Activated CD4-positive, alpha-beta T cell treated with anti-CD3 and anti-CD28 coated beads, Interleukin-2, amount 50 U/mL, for 48 hours (primary cell): ENCODE data around the gene FAF1.

Experiments
- DNase-seq, 2 experiments: peaks; one replicate each; pipeline ENCODE4 v3.0.0-alpha.2; 2020

FAF1 gene

GRCh38 chr1:50471967-50472366 lies 488.1 kb downstream of the FAF1 start:
- no peak for DNase-seq

DNA sequence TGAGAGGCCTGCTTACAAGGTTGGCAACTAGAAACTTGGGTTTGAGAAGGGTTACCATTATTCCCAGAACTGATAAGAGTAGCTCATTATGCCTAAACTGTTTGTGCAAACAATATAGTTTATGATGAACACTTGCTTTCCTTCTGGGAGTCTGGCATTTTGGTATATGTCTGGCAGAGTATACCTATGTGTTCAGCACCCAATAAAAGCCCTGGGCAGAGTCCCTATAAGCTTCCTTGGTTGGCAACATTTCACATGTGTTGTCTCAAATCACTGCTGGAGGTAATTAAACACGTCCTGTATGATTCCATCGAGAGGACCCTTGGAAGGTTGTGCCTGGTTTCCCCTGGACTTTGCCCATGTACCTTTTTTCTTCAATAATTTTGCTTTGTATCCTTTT lies 497.1 kb downstream of the FAF1 start:
- no peak for DNase-seq

GRCh38 chr1:50458507-50458906 lies 501.6 kb downstream of the FAF1 start:
- DNase-seq = no peak

GRCh38 chr1:50454911-50455310 lies 505.2 kb downstream of the FAF1 start:
- no peak for DNase-seq

- DNase-seq = no peak
Measured at GRCh38 chr1:50453266-50453665, 506.8 kb downstream of the FAF1 start.

DNA sequence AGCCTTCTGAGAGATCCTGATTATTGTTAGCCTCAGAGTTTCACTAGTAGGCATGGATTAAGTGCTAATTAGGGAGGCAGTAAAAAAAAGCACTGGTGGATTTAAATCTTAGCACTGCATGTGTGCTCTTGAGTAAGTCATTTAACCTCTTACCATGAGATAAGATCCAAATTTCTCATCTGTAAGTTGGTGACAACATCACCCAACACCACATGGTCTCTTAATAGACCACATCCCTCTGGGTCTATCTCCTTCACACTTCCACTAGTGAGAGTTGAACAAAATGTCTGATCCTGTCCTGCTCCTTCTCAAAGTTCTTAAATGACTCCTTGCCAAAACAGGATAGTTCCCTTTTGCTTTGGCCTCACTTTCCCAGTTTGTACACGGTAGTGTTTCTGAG lies 507.4 kb downstream of the FAF1 start:
- no peak for DNase-seq

DNA sequence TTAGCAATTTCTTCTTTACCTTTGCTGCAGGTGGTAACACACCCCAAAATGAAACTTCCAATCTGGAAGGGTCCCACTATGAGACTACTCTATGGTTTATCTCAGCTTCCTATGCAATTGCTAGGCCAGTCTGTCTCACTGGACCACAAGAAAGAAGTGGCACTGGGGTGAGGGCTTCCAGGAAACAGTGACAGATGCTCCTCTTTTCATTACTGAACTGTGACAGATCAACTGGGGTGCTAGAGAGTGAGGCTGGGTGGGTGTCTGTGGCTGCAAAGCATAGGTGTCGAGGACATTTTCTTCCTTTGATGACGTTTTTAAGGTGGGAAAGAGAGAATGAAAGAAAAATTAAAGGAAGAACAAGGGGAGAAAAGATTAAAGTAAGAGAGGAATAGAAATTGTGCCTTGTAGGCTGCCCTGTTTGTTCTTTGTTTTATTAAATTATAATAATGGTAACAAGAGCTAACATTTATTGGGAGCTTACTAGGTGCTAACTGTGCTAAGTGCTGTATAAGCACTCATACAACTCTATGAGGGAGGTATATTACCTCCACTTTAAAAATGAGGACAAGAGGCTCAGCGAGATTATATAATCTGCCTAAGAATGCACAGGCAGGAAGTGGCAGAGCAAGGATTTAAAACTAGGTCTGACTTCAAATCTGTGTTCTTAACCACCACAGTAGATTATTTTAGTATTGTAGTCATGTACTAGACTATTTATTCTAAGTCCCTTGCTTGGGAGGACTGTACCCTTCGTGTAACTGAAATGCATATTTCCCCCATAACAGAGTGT lies 509.0 kb downstream of the FAF1 start:
- no peak for DNase-seq

- no peak for DNase-seq
Measured at GRCh38 chr1:50447961-50448360, 512.1 kb downstream of the FAF1 start.

DNA sequence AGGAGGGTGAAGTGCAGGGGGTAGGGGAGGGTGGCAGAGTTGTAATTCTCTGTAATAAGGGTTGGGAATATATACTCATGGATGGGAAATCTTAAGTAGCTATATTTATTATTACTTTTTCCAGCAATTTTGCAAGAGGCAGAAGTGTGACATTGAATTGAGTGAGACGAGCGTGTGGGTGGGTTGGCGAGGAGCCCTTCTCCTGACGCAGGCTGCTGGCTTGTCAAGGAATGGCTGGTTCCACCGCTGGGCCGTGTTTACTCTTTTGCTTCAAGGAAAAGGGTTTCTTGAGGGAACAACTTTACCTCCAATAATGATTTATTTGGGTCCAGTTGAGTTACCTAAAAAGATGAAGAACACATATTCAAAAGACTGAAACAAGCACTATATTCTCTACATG lies 518.9 kb downstream of the FAF1 start:
- DNase-seq = no peak

DNA sequence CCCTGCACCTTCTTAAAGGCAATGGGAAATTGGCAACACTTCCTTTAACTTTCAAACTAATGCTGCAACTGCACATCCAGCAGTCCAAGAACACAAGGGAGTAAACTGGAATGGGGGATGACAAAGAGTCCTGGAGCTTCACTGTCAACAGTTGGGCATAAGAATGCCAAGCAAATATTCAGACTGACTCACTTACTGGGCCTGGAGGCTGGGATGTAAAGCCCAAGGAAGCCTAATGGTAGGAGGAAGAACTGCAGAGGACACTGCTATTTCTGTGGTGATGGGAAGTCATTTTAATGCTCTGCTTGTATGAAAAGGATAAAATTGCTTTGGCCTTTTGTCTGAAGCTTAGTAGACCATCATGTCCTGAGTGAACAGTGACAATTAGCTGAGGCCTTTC lies 521.1 kb downstream of the FAF1 start:
- DNase-seq = no peak

DNA sequence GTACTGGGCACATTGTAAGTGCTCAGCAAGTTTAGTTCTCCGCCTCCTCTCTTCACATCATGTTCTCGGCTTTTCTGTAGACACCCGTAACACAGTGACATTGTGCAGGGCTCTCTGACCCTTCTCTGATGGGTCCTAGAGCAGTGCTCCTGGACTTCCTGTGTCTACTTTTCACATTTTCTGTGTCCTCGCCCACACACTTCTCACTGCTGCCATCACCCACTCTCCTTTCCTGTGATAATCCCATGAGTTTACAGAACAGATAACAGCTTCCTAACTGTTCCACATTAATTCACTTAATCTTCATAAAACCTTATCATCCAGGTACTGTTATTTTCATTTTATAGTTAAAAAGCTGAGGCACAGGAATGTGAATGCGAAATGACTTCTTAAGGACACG lies 523.6 kb downstream of the FAF1 start:
- DNase-seq = no peak

- DNase-seq = no peak
Measured at GRCh38 chr1:50430010-50430405, 530.1 kb downstream of the FAF1 start.

DNA sequence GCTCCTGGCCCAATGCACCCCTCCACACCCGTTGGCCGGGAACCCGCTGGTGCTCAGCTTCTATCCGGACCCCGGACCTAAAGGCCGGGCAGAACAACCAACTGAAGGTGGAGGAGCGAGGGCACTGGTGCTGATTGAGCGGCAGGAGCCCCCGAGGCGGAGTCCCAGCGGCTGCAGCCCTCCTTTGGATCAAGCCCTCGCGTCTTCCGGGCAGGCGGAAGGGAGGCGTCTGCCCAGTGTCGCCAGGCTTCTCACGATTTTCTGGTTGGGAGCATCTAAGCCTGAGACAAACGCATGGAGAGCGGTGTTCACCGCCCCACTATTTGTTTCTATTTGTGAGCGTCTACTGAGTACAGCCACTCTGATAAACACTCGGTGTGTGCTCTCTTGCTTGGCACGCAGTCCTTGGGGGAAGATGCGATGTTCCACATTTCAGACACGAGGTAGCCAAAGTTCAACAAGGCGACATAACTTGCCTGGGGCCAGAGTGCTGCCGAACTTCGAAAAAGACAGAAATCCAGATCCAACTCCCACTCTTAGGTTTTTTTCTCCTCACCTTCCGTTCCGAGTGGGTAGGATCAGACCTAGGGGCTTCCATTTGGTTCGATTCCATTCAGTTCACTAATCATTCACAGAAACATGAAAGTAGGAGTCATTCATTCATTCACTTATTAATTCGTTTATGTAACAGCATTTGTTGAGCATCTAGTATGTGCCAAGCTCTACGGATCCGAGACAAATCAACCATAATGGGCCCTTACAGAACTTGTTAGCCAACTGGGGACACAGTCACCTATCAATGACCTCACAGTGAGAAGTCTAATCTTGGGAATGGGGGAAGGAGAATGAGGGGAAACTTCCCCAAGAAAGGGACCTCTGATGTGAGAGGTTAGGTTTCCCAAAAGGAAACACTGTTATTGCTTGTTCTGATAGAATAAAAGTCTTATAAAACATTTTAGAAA lies 532.0 kb downstream of the FAF1 start:
- no peak for DNase-seq

- peak in 1 of 2 experiments; percentile 8 for DNase-seq
Measured at GRCh38 chr1:50427086-50427817, 532.8 kb downstream of the FAF1 start.

DNA sequence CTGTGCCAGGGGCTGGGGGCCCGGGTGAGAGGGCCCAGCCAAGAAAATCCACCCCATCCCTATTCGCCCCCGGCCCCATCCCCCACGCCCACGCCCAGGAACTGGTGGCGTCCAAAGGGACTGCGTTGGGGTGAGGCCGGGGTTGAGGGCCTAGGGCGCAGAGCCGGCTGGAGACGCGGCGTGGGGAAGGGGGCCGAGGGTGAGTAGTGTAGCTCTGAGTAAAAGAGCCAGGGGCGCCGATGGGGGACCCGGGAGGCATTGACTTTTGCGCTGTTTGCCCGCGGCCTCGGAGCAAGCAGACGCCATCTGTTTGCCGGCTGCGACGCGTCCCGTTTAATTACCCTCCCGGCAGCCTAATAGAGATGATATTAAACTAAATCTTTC lies 533.4 kb downstream of the FAF1 start:
- no peak for DNase-seq

- DNase-seq = no peak
Measured at GRCh38 chr1:50426108-50426700, 533.9 kb downstream of the FAF1 start.

DNA sequence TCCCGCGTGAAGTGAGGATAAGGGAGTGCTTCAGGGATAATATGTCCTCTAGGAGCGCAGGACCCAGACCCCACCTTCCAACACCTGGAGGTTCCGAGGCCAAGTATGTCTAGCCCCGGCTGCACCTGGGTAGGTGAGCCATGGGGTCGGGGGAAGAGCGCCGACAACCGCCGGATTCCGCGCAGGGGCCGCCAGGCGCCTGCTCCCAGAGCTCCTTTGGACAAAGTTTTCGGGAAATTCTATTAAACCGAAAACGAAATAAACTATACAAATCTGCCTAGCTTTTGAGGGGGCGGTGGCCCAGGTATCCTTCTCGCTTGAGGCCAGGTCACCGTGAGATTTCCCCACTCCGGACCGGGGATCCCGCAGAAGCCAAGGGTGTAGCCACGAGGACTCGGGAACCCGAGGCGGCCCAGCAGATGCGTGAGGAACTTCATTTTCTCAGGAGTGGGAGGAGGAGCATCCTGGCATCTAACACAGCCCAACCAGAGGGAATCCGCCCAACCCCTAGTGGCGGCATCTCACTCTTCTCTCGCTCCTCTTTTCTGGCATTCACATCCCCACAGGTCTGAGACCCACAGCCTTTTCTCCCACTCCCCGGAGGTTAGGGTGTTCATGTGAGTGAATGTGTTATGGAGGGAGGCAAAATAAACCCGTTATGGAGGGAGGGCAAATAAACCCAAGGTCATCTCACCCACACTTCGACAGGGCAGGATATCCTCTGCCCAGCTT lies 534.5 kb downstream of the FAF1 start:
- DNase-seq = no peak

DNA sequence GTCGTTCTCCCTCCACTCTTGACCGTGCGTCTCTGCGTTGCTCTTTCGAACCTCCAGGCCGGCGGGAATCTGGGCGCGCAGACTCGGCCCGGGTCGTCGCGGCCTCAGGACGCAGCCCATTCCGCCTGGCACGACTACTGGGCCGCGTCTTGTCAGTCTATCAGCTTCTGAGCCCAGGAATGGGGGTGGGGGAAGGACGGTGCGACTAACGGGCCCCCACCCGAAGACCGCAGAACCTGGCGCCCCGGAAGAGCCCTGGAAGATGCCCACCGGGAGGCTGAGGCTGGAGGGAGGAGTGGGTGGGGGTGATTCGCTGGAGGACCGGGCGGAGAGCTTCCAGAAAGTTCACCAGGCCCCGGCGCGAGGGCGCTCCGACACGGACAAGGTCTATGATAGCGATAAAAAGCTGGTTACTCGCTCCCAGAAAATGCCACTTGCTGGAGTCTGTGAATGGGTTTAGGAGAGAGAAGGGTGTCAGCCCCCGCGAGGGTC lies 535.1 kb downstream of the FAF1 start:
- no peak for DNase-seq

GRCh38 chr1:50424045-50424883 lies 535.8 kb downstream of the FAF1 start:
- DNase-seq = peak in 1 of 2 experiments; percentile 32

DNA sequence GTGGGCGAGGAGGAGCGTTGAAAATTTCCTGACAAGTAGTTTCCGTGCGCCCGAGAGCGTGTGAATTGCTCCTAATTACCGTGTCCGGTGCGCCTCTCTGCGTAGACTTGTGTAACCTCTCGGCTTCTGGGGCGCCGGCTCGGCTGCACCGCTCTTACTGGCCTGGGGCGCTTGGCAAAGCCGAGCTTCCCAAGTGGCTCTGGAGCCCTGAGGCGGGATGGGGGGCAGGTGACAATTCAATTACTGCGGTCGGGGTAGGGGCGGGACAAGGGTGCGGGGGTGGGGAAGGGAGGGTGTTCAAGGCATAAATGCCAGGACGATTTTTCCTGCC lies 536.4 kb downstream of the FAF1 start:
- peak in 1 of 2 experiments; percentile 51 for DNase-seq
